BJ (cell line): Measurements from ENCODE around the gene CUL9. TPM values are rescaled to one million over a fixed set of nuclear protein-coding genes. Genes with fewer than 3 reads are reported as not detected.

Experiments used
- CTCF ChIA-PET: fragments of 350-600 bp; formaldehyde crosslinking; extraction: SDS; loops from one replicate; lab custom pipeline; 2021; ENCODE audit warnings: antibody characterized with exemption, inconsistent platforms; lab: Yijun Ruan, JAX
- POLR2A ChIA-PET: fragments of 300-600 bp; sonication (Branson Sonifier 250); formaldehyde crosslinking; extraction: SDS; loops from one replicate; lab custom pipeline; 2021; ENCODE audit warnings: antibody characterized with exemption; lab: Charles Lee
- DNase-seq: peaks from one replicate; pipeline ENCODE4 v3.0.0-alpha.2; 2011; ENCODE audit warnings: low read depth
- H3K27me3 ChIP-seq: 2 replicates; pipeline ENCODE4 v1.6.0; 2011; ENCODE audit warnings: low read length; ENCODE audit not compliant: control insufficient read depth, insufficient read depth
- H3K36me3 ChIP-seq: 2 replicates; pipeline ENCODE4 v1.5.1; 2011; ENCODE audit warnings: low read length; ENCODE audit not compliant: control insufficient read depth, insufficient read depth
- H3K4me3 ChIP-seq: 2 replicates; pipeline ENCODE4 v1.5.1; 2011; ENCODE audit warnings: low read depth, mild to moderate bottlenecking, control low read depth, low read length
- polyA plus RNA-seq: library from polyadenylated mRNA; depleted of rRNA; stranded (reverse); fragments of >200 nt; gene quantifications from 2 replicates; pipeline ENCODE4 v1.2.3, GENCODE V29; 2011
- TF ChIP-seq, protein P1 (sequence below): IDR thresholded peaks from 2 replicates; pipeline ENCODE4 v1.5.1; 2011; ENCODE audit warnings: low read depth, mild to moderate bottlenecking, control low read depth, inconsistent platforms, low read length, moderate library complexity; ENCODE audit not compliant: insufficient read depth

Gene CUL9
- polyA plus RNA-seq, 1 experiment = 12.4 TPM

DNA sequence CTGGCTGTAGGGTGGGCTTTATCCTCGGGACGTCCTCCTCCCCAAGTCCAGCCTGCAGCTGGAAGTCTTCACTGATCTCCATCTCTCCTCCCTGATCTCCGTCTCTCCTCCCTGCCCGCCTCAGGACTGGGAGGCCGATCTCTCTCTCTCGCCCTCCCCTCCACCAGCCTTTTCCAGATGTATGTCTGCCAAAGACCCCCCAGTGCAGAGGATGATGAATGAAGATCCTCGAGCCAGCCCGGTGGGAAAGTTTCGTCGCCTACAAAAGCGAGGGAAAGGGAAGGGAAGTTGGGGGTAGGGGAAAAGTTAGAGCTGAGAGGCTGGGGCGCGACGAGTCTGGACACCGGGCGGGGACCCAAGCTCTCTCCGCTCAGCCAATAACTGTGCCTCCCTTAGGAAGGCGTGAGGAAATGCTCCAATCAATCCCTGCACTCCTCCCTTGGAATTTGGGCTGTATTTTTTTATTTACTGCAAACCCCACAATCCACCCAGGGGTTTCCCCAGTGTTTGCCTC is 11.5 kb upstream of the CUL9 start:
- ChIA-PET CTCF (interaction anchor here (1.6 to 2.6 kb wide), 3 partner anchors 27 to 202 kb away, joined by 3 to 11 read pairs (median 9); partner anchors contain the start of gene DNPH1), POLR2A (interaction anchor here (0.6 kb wide), 1 partner anchor 199 kb away, joined by 3 read pairs; the partner anchor contains the start of gene ZNF318)
- Histone ChIP-seq H3K36me3 (peaks cover 2% of the 10 kb centered on the region), H3K27me3 (no peaks in the 10 kb centered on the region), H3K4me3 (peak overlapping the region; percentile 43)
- TF ChIP-seq, protein P1, sequence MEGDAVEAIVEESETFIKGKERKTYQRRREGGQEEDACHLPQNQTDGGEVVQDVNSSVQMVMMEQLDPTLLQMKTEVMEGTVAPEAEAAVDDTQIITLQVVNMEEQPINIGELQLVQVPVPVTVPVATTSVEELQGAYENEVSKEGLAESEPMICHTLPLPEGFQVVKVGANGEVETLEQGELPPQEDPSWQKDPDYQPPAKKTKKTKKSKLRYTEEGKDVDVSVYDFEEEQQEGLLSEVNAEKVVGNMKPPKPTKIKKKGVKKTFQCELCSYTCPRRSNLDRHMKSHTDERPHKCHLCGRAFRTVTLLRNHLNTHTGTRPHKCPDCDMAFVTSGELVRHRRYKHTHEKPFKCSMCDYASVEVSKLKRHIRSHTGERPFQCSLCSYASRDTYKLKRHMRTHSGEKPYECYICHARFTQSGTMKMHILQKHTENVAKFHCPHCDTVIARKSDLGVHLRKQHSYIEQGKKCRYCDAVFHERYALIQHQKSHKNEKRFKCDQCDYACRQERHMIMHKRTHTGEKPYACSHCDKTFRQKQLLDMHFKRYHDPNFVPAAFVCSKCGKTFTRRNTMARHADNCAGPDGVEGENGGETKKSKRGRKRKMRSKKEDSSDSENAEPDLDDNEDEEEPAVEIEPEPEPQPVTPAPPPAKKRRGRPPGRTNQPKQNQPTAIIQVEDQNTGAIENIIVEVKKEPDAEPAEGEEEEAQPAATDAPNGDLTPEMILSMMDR = no peak
- DNase-seq = no peak

DNA sequence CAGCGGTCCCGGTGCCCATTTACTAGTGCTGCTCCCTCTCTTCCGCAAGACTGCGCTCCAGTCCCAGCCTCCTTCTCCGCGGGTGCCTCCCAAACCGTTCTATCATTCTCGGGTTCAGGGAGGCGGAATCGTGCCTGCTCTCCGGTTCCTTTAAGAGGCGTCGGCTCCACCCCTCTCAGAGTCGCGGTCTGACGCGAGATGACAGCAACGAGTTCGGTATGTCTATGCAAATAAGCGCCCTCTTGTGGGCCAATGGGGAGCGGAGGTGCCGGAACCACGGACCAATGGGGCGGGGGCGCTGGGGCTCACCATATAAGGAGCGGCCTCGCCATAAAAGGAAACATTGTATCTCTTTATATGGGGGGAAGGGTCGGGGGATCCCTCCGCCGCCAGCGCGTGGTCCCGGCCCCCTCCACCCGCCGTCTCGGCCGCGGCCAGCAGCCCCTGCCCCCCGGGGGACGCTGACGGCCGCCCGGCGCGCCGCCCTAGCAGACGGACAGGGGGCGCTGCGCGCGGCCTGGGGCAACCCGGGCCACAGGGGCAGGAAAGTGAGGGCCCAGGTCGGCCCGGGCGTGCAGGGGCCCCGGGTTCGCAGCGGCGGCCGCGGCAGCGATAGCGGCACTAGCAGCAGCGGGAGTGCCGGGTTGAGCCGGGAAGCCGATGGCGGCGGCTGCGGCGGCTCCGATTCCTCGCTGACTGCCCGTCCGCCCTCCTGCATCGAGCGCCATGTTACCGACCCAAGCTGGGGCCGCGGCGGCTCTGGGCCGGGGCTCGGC is 10.9 kb upstream of the CUL9 start, which contains the start of gene SRF:
Gene SRF (plus strand): TSS at position 339 of the 776 bp plus-strand sequence. CDS start 388 bp downstream, at position 727.
- peak; percentile 98 for DNase-seq

DNA sequence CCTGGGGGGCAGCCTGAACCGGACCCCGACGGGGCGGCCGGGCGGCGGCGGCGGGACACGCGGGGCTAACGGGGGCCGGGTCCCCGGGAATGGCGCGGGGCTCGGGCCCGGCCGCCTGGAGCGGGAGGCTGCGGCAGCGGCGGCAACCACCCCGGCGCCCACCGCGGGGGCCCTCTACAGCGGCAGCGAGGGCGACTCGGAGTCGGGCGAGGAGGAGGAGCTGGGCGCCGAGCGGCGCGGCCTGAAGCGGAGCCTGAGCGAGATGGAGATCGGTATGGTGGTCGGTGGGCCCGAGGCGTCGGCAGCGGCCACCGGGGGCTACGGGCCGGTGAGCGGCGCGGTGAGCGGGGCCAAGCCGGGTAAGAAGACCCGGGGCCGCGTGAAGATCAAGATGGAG is 10.3 kb upstream of the CUL9 start:
- ChIA-PET POLR2A (no interaction called here), CTCF (interaction anchor here (0.9 to 2.6 kb wide), 4 partner anchors 28 to 203 kb away, joined by 3 to 11 read pairs (median 6); partner anchors contain the start of gene DNPH1)
- no peak for DNase-seq

More for the DNA sequence above, 10.9 kb upstream of the CUL9 start, which contains the start of gene SRF:
- peak within 1 kb of the TSS; percentile 87 for H3K4me3 ChIP-seq
- H3K27me3 ChIP-seq = no peaks in the 10 kb centered on the region
- peaks cover 7% of the 10 kb centered on the region for H3K36me3 ChIP-seq
- CTCF ChIA-PET = interaction anchor here (0.9 to 2.6 kb wide), 4 partner anchors 28 to 202 kb away, joined by 3 to 11 read pairs (median 6); partner anchors contain the start of gene DNPH1
- TF ChIP-seq, protein P1 = 0 out of 2 replicates have a peak, but pooled peaks have one; percentile 16
- POLR2A ChIA-PET = interaction anchor here (0.6 kb wide), 1 partner anchor 198 kb away, joined by 3 read pairs; the partner anchor contains the start of gene ZNF318

DNA sequence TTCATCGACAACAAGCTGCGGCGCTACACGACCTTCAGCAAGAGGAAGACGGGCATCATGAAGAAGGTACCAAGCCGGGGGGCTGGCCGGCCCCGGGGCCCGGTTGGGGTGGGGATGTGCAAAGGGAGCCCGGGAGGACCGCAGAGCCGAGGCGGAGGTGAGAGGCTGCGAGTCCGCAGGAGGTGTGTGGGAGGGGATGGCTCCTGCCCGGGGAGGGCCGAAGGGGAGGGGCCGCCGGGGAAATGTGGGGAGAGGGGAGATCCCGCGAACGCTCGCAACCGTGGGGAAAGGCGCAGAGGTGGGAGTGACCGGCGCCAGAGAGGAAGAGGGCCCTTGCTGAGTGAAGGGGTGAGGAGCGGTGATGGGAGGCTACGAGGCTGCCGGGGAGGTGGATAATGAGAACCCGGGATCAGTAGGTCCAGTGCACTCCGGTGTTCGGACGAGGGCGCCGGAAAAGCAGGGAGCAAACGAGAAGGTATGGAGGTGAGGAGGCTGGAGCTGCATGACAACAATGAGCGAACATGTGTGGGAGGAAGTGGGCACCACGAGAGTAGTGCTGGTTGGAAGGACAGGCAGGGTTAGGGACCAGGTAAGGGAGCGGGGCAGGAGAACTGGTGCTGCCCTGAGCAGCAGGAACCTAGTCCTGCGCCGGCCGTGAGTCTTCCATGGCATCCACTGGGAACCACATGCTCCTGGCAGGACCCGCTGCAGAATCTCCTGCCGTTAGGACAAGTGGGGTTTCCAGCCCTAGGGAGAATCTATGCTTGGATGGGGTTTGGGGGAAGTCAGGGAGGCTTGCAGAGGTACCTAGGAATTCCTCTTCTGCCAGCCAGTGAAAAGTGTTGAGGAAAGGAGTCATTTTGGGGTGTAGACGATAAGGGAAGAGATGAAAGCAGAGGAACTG is 9.6 kb upstream of the CUL9 start:
- TF ChIP-seq, protein P1 = no peak
- DNase-seq = no peak
- peak overlapping the region; percentile 87 for H3K4me3 ChIP-seq
- no peaks in the 10 kb centered on the region for H3K27me3 ChIP-seq
- ChIA-PET POLR2A (interaction anchor here (0.6 kb wide), 1 partner anchor 29 kb away, joined by 3 read pairs; no protein-coding TSS in a partner anchor), CTCF (interaction anchor here (0.9 to 2.4 kb wide), 4 partner anchors 10 to 204 kb away, joined by 3 to 11 read pairs (median 4); partner anchors contain the start of gene CUL9)
- peaks cover 13% of the 10 kb centered on the region for H3K36me3 ChIP-seq

More for the DNA sequence above, 10.3 kb upstream of the CUL9 start:
- Histone ChIP-seq H3K4me3 (peak overlapping the region; percentile 87), H3K27me3 (no peaks in the 10 kb centered on the region), H3K36me3 (peaks cover 12% of the 10 kb centered on the region)
- TF ChIP-seq, protein P1 = no peak
